NCI-H510A treated with DMSO at 0.1 percent for 48 hours (cell line): Measurements from ENCODE around the gene MAU2.
"Not testable (repeated sequence)": the region's sequence is repeated elsewhere in the genome, so short reads cannot be mapped to it uniquely, and the experiment has no call there.

Source experiments
- DNase-seq: peaks from one replicate; lab custom pipeline; 2025; lab: John Stamatoyannopoulos, UW

Gene MAU2

DNA sequence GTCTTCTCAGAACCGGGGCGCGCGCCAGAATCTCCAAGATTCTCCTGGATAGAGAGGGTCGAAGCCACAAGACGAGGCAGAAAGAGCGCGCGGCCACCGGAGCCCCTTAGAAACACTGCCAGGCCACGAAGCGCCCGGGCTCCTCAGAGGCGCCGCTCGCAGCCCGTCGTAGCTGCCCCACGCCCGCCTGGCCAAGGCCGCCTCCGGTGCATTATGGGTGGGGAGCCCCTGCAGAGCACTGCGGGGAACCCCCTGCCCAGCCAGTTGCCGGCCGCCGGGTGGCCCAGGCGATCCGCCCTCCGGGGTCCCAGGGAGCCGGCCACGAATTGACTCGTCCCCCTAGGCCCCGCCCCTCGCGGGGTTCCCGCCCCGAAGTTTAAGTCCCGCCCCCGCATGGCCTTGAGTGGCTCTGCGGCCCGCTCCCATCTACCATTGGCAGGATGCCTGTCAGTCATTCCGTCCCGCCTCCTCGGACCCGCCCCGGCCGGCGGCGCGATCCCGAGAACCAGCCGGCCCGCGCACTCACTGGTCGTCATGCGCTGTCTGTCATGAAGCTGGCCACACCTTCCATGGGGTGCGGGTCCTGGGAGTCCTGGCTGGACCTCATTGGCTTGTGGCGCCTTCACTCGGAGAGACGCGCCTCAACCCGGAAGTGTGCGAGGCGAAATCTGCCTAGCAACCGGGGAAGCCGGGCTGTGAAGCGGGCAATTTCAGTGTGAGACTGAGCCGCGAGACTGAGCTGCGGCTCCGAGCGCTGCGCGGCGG lies 64.7 kb downstream of the MAU2 start:
- peak; percentile 94 for DNase-seq

DNA sequence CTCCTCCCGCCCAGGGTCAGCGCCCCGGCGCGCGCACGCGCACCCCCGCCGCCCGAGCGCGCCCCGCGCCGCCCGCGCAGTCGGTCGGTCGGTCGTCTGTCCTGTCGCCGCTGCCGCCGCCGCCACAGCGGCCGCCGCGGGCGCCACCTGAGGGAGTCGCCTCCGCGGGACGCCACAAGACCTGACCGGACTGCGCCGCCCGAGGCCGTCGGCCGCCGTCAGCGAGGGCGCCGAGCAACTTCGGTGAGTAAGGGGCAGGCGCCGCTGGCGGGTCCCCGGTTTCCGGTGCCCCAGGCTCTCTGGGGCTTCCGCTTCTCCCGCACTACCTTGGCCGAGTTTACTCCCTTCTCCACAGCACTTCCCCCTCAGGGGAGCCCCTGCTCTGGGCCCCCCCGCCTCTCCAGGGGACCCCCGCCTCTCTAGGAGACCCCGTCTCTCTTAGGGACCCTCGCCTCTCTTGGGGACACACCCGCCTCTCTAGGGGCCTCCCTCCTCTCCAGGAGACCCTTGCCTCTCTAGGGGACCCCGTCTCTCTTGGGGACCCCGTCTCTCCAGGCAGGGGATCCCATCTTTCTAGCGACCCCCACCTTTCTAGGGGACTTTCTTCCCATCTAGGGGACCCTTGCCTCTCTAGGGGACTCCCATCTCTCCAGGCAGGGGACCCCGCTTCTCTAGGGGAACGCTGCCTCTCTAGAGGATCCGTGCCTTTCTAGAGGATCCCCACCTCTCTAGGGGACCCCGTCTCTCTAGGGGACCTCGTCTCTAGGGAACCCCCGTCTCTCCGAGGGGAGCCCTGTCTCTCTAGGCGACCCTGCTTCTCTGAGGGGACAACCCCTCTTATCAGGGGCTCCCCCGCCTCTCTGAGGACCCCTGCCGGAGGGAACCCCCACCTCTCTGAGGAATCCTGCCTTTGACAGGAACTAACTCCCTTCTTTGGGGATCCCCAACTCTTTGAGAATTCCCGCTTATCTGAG lies 65.6 kb downstream of the MAU2 start:
- DNase-seq, result peak; percentile 63

DNA sequence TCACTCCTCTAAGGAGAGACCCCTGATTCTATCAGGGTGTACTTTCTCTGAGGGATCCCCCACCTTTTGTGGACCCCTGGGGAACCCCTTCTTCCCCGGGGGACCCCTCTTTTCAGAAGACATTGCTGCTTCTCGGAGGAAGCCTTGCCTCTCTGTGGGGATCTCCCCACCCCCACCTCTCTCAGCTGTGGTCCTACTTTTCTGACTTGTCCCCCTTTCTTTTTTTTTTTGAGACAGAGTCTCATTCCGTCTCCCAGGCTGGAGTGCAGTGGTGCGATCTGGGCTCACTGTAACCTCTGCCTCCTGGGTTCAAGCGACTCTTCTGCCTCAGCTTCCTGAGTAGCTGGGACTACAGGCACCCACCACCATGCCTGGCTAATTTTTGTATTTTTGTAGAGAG lies 66.5 kb downstream of the MAU2 start:
- no peak for DNase-seq

DNA sequence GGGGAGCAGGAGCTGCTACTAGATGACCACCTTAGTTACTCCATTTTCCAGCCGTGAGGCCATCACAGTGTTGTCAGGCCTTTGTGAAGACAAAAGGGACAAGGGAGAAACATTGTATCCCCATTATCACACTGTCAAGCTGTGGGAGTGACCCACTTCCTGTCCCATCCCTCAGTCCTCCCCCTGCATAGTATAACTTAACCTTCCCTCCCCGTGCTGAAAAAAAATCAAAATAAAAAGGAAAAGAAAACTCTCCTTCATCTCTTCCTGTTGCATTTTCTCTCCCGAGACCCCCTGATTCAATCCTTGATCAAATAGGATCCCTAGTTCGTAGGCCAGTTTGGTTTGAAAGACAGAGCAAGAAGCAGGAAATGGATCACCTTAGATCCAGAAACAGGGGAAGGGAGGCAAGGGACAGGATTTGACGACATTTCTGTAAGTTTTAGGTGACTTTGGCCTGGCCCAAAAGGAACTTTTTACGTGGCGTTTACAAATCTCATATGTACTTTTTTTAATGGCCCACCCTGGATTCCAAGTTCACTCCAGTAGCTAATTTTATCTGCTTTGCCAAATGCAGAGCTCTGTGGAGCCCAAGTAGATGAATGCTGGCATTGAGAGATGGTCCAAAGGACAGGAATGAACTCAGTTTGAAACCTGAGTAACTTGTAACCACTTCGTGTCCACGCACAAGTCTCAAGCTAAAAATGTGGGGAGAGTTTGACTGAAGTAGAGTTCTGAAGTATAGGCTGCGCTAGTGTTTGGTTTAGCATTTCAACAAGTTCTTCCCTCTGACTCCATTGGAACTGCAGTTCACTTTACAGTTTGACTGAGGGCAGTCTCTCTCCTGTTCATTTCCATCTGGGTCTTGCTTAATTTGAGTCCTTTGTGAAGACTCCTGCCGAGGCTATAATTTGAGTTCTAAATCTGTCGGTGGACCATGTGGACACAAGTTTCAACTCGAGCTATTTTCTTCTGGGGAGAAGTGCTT lies 68.2 kb downstream of the MAU2 start:
- DNase-seq, result no peak

DNA sequence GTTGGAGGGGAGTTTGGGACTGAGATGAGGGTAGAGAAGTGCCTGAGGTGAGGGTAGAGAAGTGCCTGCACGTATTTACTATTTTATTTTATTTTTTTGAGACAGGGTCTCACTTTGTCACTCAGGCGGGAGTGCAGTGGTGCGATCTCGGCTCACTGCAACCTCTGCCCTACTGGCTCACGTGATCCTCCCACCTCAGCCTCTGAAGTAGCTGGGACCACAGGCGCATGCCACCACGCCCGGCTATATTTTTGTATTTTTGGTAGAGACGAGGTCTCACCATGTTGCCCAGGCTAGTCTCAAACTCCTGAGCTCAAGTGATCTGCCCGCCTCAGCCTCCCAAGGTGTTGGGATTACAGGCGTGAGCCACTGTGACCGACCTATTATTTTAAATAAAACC lies 69.1 kb downstream of the MAU2 start:
- DNase-seq, result not testable (repeated sequence)

DNA sequence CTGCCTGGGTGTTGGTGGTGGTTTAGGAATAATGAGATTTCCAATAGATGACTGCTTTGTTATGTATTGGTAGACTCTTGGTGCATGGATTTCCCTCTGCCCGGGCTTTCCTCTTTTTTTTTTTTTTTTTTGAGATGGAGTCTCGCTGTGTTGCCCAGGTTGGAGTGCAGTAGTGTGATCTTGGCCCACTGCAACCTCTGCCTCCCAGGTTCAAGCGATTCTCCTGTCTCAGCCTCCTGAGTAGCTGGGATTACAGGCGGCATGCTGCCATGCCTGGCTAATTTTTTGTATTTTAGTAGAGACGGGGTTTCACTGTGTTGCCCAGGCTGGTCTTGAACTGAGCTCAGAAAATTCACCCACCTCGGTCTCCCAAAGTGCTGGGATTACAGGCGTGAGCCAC lies 73.7 kb downstream of the MAU2 start:
- DNase-seq, result not testable (repeated sequence)

DNA sequence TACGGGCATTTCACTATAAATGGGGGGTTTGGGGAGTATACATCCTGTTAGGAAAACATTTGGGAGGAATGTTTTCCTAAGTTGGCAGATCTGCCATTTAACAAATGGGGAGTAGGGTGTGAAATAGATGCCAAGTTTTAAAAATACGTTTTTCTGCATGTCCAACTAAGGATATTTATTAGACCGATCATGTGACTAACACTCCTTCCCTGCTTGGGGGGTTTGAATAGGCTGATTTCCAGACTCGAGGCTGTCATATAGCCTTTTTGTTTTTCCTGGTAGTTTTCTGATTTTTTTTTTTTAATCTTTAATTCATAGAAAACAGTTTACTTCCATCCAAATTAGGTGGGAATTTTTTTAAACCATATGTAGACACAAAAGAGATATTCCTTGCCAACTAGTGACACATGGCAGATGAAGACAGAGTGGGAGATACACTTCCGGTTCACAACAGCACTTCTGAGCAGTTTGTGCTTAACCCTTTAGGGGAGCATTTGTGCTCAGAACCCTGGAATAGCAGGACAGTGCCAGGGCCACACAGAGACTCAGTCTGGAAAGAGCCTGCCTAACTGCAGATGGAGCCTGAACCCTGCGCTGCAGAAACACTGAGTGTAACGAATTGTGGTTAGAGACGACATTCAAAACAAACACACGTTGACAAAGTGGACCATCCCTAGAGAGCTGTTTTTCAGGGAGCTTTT lies 79.3 kb downstream of the MAU2 start:
- DNase-seq, result no peak

DNA sequence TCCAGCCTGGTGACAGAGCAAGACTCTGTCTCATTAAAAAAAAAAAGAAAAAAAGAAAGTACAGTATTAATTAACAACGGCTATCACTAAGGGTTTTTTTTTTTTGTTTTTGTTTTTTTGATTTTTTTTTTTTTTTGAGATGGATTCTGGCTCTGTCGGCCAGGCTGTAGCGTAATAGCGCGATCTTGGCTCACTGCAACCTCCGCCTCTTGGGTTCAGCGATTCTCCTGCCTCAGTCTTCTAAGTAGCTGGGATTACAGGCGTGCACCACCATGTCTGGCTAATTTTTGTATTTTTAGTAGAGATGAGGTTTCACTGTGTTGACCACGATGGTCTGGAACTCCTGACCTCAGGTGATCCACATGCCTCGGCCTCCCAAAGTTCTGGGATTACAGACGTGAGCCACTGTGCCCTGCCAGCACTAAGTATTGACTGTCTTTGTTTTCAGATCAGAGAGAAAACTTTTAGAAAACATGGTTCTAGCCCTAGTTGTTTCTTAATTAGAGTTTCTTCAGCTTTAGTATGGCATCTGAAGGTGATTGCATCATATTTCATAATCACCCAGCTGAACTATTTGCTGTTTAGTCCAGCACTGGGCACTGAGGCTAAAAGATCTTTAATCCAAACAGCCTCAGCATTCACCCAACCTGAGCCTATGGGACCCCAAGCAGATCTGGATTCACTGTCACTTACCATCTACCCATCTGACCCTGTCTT lies 82.2 kb downstream of the MAU2 start:
- no peak for DNase-seq

DNA sequence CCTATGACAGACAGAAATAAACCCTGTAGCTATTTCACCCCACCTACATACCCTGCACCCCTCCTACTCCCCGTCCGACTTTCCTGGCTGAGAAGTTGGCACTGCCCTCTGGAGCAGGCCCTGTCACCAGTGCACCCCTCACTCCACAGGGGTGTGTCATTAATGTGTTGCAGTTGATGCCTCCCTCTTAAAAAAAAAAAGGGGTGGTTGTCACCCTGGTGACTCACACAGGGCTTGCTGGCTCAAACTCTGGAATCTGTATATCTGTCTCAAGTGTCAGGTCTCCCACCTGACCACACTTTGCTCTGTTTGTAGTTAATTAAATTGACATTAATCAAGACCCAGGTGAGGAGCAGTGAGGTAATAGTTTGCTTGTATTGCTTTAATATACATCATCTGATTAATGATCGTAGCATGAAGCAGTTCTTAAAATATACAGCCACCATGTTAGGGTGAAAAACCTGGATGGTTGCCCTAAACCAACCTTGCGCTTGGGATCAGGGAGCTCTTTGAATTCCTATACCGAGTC lies 82.8 kb downstream of the MAU2 start:
- DNase-seq, result no peak

DNA sequence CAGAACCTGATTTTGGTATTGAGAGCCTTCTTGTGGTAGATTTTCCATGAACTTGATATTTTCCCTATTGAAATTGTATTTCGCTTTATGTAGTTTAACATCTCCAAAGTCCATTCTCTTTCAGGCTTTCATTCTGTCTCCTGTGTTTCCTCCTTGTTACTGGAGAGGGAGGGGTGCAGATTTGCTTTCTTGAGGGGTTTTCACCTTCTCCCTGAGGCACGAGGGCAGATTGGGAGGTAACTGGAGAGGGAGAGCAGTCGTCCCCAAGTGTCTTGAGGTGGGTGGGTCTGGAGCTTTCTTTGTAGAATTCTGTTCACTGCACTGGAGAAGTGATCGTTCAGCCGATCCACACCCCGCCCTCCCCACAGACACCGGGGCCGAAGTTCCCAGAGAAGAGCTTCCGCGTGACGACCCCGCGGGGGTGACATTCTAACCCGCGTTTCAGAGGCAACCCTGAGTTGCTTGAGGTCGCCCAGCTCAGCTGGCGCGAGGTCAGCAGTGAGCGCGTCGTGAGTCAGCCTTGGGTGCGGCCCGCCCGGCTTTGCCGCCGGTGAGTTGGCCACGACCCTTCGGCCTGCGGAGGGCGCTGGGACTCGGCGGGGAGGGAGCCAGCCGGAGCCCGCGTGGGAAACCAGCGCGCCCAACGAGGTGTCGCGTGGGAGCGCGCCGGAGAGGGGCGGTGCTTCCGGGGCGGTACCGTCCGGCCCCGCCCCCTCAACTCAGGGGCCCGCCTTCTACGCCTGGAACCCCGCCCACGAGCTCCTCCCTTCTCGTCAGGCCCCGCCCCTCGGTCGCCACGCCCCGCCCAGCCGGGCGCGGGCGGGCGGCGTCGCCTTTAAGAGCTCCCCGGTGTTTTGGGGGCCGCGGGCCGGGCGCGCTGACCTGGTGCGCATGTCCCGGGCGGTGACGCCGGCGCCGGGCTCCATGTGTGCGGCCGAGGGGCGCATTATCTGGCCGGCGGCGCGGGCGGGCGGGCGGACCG lies 84.5 kb downstream of the MAU2 start, which contains the start of gene GATAD2A:
Gene GATAD2A, plus strand, starts transcription at position 797 of the 982 bp plus-strand sequence. CDS start 59,671 bp downstream, outside the sequence.
- no peak for DNase-seq

DNA sequence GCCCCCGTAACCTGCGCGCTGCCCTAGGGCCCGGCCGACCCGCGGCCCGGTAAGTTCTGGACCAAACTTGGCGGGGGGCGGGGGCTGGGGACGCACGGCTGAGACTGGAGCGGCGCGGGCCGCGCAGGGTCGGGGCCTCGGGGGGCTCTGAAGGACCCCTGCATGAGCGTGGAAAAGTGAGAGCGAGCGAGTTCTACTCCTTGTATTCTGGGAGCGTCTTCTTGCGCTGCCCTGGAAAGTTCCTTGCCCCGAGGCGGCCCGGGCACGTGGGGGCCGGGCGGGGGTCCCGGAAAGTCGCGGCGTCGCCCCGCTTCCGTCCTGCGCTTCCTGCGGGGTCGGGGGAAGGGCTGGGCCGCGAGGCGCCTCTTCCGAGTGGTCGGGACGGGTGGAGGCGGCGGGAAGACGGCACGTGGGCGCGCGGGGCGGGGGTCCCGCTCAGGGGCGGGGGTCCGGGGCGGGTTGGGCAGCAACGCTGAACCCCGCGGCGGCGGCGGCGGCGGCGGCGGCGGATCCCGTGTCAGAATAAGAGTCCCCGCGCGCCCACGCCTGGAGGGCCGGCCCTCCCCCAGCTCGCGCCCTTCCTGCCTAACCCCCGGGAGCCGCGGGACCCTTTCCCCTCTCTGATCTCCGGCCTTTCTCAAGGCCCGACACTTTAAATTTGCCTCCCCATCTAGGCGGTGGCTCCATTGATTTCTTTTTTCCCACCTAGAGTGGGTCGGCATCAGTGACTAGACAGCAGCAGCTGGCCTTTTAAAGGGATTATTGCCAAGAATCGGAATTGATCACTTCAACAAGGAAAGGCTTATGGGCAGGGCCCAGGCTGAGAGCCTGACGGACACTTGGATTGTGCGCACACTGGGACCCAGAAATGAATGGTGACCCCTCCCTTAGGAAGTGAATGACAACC lies 85.6 kb downstream of the MAU2 start:
- peak; percentile 7 for DNase-seq

DNA sequence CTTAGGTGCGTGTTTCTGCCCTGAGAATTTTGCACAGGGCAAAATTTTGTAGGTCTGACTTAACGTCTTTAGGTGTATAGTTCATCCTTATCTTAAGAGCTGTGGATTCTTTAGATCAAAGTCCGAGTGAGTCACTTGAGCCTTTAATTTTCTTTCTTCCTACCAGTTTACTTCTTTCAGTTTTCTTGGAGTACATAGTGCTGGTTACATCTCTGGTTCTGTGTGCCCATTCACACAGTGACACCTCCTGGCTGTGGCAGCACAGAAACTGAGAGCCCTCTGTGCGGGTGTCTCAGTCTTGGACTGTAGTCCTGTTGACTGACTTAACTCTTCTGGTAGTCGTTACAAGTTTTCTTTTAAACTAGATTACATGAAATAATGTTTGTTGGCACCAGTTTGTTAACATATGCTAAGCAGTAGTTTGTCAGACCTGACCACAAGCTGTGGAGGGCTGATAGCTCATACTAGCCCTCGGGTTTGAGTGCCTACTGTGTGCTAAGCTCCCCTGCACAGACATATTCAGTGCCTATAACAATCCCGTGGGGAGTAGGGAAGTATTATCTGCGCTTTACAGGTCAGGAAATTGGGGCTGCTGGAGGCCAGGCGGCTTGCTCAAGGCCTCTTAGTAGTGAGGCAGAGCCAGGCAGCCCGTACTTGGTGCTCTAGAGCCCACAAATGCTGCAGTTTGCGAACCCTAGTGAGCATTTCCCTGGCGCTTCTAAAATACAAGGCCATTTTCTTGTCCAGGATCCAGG lies 86.4 kb downstream of the MAU2 start:
- DNase-seq, result no peak

DNA sequence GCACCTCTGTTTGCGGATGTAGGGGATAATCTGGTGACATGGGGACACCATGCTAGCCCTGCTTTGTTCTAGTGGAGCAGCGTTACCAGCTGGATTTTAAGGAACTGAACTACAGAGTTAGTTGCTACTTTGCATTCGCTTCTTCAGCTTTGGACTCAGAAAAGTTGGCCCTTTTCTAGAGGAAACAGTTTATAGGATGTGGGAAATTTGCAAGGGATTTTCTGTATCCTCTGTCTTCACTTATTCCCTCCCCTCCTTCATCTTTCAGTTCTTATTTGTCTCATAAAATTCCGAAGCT lies 87.0 kb downstream of the MAU2 start:
- no peak for DNase-seq
